SK-N-SH treated with all-trans-retinoic acid at 6 μM for 48 hours (cell line): ENCODE data around the gene RNF115.

ENCODE experiments used
- ISL1 ChIP-seq: fragments of 250-450 bp; sonication (Bioruptor Pico); IDR thresholded peaks from 2 replicates; pipeline ENCODE4 v2.1.2; 2022; ENCODE audit warnings: mild to moderate bottlenecking, moderate library complexity
- PATZ1 ChIP-seq: fragments of 250-450 bp; sonication (Bioruptor Pico); IDR thresholded peaks from 2 replicates; pipeline ENCODE4 v1.8.0; 2020; ENCODE audit warnings: mild to moderate bottlenecking, moderate library complexity, borderline replicate concordance
- SNAI2 ChIP-seq: fragments of 250-450 bp; sonication (Bioruptor Pico); IDR thresholded peaks from 2 replicates; pipeline ENCODE4 v1.5.0; 2020; ENCODE audit warnings: mild to moderate bottlenecking, moderate library complexity
- TSHZ2 ChIP-seq: fragments of 250-450 bp; sonication (Bioruptor Pico); IDR thresholded peaks from 2 replicates; pipeline ENCODE4 v1.5.0; 2020; ENCODE audit warnings: mild to moderate bottlenecking, moderate library complexity
- ZNF8 ChIP-seq: fragments of 450-650 bp; formaldehyde crosslinking; IDR thresholded peaks from 2 replicates; pipeline ENCODE4 v1.5.0; 2020; ENCODE audit warnings: mild to moderate bottlenecking, moderate library complexity

GRCh38 chr1:145847827-145848226, 23.9 kb upstream of the RNF115 start:
- TF ChIP-seq SNAI2 (CRISPR knock-in tag) (no peak), PATZ1 (CRISPR knock-in tag) (no peak), TSHZ2 (CRISPR knock-in tag) (no peak), ISL1 (CRISPR knock-in tag) (no peak), ZNF8 (no peak)
